NCI-H748 (cell line): ENCODE results near the gene HMCN2.

Experiments used
- DNase-seq: peaks from one replicate; lab custom pipeline; 2025; ENCODE audit not compliant: unreplicated experiment; lab: John Stamatoyannopoulos, UW

HMCN2 gene

DNA sequence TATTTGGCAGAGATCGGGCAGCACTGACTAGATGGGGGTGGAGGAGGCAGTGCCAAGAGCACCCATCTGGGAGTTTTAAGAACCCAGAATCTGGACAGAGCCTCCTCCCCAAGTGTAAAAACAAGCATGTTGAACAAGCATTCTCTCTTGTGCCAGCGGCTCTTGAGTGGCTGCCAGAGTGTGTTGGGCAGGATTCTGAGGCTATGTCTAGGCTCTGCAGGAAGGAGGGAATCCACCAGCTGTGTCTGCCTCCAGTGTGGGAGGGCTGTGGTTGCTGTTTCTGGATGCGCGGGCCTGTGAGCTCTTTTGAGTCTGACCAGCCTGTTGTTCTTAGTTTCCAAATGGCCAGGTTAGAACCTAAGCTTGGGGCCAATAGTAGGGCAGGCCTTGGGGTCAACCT, 39.8 kb downstream of the HMCN2 start:
- no peak for DNase-seq

DNA sequence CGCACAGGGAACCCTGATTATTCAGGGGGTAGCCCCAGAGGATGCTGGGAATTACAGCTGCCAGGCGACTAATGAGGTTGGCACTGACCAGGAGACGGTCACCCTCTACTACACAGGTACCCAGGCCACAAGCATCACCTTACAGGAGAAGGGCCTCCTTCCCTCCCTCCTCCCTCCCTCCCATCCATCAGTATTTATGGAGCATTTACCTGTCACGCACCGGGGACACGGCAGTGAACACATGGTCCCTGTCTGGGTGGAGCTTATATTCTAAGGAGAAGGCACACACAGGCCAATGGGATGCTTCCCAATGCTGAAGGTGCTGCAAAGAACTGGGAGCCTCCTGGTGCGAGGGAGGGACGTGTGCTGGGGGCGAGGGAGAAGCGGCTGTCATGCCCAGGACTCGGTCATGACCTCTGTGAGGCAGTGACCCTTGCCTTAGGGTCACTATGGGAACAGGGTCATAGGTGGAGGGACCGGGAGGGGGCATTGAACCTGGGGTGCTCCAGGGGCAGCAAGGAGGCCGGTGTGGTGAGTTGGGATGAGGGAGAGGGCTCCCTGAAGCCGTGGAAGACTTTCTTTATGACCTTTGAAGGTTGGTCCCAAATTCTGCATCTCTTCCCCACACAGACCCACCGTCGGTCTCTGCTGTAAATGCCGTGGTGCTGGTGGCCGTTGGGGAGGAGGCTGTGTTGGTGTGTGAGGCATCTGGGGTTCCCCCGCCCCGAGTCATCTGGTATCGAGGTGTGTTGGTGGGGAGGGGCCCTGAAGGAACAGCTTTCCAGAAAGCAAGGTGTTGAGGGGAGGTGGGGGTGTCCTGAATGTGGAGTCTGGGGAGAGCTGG, 41.5 kb downstream of the HMCN2 start:
- no peak for DNase-seq

DNA sequence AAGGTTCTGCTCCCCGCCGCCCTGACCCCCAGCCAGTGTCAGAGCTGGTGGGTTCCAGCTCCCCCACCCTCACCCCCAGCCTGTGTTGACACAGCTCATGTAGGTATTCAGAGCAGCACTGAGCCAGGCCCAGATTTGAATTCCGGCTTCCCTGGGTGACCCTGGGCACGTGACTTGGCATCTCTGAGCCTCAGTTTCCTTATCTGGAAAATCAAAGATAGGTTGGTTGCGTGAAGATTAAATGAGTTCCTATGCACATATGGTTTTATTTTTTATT, 42.0 kb downstream of the HMCN2 start:
- no peak for DNase-seq

DNA sequence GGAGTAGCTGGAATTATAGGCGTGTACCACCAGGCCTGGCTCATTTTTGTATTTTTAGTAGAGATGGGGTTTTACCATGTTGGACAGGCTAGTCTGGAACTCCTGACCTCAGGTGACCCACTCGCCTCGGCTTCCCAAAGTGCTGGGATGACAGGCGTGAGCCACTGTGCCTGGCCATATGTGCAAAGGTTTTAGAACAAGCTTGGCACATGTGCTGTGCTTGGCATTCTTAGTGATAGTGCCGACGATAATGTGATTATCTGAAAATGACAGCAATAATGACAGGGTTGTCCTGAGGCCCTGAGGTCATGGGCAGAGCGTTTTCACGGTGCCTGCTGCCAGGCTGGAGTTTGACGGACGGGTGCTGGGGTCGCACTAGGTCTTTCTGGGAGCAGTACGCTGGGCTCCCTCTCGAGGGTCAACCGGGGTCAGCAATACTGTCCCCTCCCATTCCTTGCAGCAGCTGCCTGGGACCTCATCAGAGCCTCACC, 42.6 kb downstream of the HMCN2 start:
- DNase-seq: no peak

DNA sequence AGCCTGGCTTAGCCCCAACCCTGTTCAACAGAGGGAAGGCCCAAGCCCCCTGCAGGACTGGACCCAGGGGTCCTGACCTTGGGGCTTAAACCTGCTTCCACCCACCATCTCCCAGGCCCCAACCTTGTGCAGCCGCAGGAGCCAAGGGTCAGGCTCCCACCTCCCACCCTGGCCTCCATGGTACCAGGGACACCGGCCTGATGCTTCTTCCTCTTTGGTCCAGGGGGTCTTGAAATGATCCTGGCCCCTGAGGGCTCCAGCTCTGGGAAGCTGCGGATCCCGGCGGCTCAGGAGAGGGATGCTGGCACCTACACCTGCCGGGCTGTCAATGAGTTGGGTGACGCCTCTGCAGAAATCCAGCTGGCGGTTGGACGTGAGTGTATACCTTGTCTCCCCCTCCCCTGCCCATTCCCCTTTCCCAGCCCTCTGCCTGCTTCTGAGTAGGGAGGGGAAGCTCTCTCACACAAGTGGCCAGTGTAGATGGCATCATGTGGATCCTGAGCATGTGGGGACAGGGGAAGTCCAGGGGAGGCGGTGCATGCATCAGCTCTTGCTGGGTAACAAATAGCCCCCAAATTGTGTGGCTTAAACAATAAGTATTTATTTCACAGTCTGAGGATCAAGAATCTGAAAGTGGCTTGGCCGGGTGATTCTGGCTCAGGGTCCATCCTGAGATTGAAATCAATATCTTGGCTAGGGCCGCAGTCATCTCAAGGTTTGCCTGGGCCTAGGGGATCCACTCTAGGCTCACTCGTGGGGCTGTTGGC, 44.3 kb downstream of the HMCN2 start:
- DNase-seq: no peak

DNA sequence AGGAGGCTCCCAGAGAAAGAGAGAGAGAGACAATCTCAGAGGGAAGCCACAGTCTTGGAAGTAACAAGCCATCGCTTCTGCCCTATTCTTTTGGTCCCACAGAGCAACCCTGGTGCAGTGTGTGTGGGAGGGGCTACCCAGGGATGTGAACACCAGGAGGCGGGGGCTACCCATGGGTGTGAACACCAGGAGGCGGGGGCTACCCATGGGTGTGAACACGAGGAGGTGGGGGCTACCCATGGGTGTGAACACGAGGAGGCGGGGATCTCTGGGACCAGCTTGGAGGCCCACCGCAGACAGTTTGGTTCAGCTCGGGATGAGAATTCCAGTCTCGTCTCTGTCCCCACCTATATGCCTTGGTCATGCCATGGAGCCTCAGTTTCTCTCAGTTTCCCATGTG, 44.9 kb downstream of the HMCN2 start:
- DNase-seq: no peak

DNA sequence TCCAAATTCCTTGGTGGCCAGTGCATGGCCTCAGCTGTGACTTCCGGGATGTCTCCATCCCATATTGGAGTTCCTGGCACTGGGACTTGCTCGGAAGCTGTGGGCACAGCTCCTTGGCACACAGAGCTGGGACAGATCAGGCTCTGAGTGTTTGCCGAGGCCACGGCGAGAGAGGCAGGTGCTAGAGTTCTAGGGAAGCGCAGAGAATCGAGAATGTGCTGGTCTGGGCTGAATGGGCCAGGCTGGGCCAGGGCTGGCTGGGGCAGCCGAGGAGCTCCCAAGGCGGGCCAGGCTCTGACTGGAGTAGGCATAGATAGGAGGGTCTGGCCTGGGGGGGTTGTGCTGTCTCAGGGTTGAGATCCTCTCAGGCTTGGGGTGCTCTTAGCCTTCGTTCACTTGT, 45.4 kb downstream of the HMCN2 start:
- DNase-seq: no peak

DNA sequence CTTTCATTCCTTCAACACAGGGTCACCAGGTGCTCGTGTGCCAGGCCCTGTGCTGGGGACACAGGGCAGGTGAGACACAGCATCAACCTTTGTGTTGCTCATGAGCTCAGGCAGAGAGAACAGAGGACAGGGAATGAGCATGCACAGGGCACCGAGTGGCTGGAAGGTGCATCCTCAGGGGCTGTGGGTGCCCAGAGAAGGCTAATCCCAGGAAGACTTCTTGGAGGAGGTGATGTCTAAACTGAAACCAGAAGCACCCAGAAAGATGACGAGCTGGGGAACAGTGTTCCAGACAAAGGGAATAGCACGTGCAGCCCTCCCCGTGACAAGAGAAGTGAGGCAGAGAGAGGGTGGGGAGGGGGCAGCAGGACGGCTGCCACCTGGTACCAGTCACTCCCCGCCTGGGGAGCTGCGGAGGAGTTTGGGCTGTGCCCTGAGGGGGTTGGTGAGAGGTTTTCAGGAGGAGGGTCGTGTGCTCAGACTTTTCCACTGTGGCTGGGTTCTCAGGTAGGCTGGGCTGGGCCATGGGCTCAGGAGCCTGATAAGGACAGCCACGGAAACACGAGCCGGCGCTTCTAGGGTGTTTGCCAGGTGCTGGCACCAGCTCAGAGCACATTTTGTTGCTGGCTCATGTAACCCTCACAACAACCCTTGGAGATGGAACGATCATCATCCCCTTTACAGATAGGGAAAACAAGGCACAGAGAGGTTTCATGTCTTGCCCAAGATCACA, 46.0 kb downstream of the HMCN2 start:
- no peak for DNase-seq

DNA sequence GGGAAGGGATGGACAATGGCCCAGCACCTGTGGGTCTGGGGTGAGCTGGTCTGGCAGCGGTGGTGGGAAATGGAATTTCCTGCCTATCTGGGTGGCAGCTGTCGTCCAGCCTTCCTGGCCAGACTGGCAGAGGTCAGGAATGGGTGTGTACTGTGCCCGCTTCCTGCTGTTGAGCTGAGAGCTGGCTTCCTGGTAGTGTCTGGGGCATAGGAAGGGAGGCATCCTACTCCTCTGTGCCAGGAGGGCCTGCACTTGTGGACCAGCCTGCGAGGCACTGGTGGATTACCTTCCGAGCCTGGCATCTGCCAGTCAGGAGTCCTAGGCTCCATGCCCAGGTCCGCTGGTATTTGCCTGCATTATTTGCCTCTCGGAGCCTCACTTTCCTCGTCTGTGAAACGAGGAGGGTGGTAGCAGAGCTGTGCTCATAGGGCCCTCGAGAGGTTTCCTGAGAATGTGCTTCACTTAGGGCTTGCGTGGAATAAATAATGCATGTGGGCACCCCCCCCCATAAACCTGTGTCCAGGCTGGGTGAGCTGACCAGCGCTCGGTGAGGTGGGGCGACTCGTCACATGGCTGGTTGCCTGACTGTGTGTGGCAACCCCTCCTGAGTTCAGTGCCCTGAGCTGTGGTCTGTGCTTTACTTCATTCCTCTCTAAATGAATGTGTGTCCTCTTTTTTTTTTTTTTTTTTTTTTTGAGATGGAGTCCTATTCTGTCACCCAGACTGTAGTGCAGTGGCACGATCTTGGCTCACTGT, 47.7 kb downstream of the HMCN2 start:
- no peak for DNase-seq

DNA sequence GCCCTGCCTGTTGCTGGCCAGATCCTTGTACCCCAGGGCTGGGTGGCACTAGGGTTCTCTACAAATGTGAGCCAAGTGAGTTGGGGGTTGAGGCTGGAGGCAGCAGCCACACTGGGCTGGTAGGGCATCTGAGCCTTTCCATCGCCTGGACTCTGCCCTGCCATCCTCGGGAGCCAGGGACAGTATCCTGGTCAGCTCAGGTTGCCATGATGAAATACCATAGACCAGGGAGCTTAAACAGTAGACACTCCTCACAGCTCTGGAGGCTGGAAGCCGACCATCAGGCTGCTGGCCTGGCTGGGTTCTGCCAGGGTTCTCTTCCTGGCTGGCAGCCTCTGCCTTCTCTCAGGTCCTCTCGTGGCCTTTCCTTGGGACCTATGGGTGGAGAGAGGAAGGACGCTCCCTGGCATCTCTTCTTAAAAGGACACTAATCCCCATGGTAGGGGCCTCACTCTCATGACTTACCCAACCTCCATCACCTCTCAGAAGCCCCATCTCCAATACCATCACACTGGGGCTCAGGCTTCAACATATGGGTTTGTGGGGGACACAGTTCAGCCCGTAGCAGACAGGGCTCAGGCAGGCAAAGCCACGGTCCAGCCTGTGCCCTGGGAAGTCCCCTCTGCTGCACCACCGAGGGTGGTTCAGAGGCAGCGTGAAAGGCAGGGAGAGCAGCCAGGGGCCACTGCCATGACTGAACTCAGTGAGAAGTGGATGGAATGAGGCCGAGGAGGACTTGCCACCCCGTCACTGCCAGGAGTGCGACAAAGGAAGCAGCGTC, 50.1 kb downstream of the HMCN2 start:
- no peak for DNase-seq

DNA sequence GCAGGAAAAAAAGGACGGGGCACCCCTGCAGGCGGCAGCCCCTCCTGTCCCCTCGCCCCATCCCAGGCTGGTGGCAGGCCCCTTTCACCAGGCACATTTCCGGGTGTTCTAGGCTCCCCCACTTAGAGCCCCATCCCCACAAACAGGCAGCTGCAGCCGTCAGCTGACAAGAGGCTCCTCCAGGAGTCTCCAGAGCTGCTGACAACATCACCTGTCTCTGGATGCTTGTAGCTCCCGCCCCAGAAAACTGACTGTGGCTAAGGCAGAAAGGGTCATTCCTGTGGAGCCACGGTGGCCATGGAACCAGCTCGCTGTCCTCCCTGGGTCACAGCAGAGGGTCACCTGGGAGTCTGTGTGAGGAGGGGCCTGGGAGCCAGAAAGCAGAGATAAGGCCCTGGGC, 50.9 kb downstream of the HMCN2 start:
- DNase-seq: no peak

DNA sequence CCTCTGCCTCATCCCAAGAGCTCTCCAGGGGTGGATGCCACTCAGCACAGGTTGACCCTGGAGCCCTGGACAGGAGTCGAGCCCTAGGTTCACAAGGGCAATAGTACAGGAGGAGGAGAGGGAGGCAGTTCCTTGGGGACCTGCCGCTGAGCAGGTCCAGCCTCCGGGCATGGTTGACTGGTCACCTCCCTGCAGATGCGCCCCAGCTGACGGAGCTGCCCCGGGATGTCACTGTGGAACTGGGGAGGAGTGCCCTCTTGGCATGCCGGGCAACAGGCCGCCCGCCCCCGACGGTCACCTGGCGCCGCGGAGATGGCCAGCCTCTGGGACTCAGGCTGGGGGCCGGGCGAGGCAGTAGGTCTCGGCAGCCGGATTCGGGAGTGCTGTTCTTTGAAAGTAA, 53.7 kb downstream of the HMCN2 start:
- no peak for DNase-seq

DNA sequence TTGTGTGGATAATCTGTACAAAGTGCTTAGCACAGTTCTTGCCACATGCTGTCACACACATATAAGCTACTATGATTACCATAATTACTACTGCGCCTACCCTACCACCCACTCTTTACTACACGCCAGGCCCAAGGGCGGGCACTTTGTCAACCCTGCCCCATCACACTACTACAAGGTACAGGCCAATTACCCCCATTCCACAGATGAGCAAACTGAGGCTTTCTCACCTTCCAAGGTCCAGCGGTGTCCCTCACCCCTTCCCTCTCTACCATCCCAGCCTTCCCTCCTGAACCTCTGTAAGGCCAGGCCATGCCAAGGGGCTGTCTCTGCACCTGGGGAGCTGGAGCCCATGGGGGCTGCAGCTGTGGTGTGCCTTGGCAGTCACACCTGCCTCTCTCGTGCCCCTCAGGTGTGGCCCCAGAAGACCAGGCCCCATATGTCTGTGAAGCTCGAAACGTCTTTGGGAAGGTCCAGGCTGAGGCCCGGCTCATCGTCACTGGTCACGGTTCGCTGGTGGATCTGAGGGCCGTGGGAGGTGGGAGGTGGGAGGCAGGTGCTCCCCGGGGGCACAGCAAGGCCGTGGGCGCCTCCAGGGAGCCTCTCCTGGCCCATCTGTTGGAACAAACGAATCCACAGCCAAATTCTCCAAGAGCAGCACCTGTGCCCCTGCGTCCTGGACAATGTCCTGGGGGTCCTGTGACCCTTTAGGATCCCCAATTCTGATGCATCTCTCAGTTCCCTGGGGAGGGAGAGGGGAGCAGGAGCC, 54.6 kb downstream of the HMCN2 start:
- DNase-seq: no peak

DNA sequence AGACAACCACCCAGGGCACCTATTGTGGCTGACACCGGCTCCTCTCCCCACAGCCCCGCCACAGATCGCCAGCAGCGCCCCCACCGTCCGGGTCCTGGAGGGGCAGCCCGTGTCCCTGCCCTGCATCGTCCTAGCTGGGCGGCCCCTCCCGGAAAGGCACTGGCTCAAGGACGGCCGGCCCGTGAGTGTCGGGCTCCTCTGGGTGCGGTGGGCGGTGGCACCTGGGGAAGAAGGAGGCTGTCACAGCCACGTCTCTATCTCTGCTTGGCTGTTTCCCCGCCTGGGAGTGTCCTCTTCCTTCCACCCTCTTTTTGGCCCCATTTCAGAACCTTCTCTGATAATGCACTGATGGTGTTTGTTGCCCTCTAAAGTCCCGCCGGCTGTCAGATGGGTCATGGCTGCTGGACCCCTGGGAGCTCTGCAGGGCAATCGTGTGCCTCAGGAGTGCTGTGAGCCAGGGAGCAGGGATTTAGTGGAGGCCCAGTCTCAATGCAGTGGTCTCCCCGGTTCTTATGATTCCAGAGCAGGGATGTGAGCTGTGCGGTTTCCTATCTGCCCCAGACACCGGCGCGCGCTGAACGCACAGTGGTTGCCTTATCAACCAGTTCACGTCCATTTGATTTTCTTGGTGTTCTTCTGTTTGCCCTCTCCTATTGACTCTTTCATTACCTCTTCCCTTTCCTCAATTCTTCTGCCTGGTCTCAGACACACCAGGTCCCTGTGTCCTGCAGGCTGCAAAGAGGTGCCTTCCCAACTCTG, 55.3 kb downstream of the HMCN2 start:
- no peak for DNase-seq

DNA sequence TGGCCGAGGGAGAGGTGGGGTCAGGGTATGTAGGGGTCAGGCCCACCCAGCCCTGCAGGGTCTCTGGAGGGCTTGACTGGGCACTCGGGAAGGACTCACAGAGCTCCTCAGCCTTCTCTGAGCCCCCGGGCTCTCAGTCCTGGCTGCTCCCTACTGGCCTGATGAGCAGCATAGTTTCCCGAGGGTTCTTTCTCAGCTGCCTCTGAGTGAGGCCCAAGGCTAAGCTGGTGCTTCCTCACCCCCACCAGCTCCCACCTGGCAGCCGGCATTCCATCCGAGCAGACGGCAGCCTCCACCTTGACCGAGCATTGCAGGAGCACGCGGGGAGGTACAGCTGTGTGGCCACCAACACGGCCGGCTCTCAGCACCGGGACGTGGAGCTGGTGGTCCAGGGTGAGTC, 56.0 kb downstream of the HMCN2 start:
- DNase-seq: no peak

DNA sequence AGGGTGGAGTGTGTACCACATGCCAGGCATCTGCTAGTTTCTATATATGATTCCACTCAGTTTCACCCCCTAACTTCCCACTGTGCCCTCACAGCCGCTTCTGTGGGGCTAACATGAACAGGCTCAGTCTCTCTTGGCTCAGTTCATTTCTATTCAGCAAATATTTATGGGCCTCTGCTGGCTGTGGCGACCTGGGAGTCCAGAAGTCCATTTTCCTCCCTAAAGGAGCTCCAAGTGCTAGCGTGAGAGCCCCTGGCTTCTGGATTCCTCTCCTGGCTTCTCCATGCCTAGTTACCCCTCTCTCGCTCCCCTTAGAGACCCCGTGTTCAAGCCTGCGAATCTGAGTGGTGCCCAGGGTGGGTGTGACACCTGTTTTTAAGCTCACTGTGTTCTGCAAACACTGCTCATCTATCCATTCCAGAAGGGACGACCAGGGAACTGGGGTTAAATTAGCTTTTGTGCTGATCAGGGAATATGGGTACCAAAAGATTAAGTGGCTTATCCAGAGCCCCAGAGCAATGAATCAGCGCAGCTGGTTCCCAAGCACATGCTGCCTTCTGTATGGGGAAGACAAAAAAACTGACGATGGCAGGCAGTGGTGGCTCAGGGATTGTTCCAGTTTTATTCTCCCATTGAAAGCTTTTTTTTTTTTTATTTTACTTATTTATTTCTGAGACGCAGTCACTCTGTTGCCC, 57.6 kb downstream of the HMCN2 start:
- no peak for DNase-seq

DNA sequence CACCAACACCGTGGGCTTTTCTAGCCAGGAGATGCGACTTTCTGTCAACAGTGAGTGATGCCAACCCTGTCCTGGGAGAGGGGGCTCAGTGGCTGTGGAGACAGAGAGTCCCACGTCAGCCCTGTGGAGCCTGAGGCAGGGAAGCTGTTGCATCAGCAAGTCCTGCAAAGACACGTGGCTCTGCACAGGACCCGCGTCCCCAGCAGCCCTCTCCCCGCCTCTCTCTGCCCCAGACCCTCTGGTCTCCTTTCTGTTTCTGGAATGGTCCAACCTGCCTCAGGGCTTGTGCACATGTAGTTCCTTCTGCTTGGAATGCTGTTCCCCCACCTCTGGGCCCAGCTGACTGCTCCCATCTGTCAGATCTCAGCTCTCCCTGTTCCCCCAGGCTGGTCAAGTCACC, 60.4 kb downstream of the HMCN2 start:
- no peak for DNase-seq

DNA sequence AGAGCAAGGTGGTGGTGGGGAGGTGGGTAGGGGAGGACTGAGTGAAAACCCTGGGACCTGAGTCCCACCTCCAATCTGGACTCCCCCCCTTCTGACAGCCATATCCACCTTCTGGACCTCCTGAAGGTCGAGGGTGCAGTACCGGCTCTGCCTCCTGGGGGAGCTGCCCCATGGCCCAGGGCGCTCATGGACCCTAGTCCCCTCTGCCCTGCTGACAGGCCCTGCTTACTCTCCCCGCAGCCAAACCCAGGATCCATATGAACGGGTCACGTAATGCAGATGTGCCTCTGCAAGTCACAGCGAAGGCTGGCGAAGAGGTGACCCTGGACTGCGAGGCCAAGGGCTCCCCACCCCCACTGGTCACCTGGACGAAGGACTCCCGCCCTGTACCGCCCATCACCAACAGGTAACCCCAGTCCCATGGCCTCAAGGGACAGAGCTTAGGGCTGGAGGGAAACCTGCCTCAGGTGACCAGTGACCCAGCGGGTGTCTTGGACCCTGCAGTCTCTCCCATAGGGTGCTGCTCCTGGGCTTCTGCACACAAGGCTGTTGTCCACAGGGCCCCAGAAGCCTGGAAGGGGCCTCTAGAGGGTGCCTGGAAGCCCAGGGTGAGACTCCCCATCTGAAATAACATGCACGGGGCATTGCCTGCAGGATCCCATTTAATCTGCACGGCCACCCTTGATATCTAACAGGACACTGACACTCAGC, 61.7 kb downstream of the HMCN2 start:
- DNase-seq: no peak
